ENCODE data around the gene SPPL3. TPM values are rescaled to one million over a fixed set of nuclear protein-coding genes. Genes with fewer than 3 reads are reported as not detected.

SPPL3 gene
- total RNA-seq, 2 experiments from 2014 or later, result 24.7 to 27.6 TPM

- H3K4me1 Mint-ChIP-seq, result peaks cover 46% of the 10 kb centered on the region
- no peak for DNase-seq
- H3K36me3 Mint-ChIP-seq, result peaks cover 3% of the 10 kb centered on the region
- no peaks in the 10 kb centered on the region for H3K27me3 Mint-ChIP-seq
- H3K4me3 Mint-ChIP-seq, result no peak overlapping the region
- no peak overlapping the region for H3K27ac Mint-ChIP-seq
- H3K9me3 Mint-ChIP-seq, result no peaks in the 10 kb centered on the region
These were observed 33.7 kb downstream of the SPPL3 start for GRCh38 chr12:120870415-120870814.

- Mint-ChIP-seq H3K27me3 (no peaks in the 10 kb centered on the region), H3K4me1 (peaks cover 50% of the 10 kb centered on the region), H3K9me3 (no peaks in the 10 kb centered on the region)
These were observed 34.8 kb downstream of the SPPL3 start for GRCh38 chr12:120869376-120869775.

GRCh38 chr12:120866108-120866507, 38.0 kb downstream of the SPPL3 start:
- no peak overlapping the region for H3K27ac Mint-ChIP-seq
- peaks cover 43% of the 10 kb centered on the region for H3K4me1 Mint-ChIP-seq
- no peaks in the 10 kb centered on the region for H3K9me3 Mint-ChIP-seq
- no peak for DNase-seq
- no peaks in the 10 kb centered on the region for H3K27me3 Mint-ChIP-seq
- peaks cover 4% of the 10 kb centered on the region for H3K36me3 Mint-ChIP-seq
- no peak overlapping the region for H3K4me3 Mint-ChIP-seq

More at GRCh38 chr12:120869376-120869775, 34.8 kb downstream of the SPPL3 start:
- Mint-ChIP-seq H3K36me3 (peaks cover 3% of the 10 kb centered on the region), H3K4me3 (no peak overlapping the region), H3K27ac (no peak overlapping the region)
- no peak for DNase-seq

GRCh38 chr12:120865098-120865497, 39.1 kb downstream of the SPPL3 start:
- H3K36me3 Mint-ChIP-seq, result peaks cover 2% of the 10 kb centered on the region
- H3K9me3 Mint-ChIP-seq, result no peaks in the 10 kb centered on the region
- H3K4me1 Mint-ChIP-seq, result peaks cover 37% of the 10 kb centered on the region

GRCh38 chr12:120862664-120863063, 41.5 kb downstream of the SPPL3 start:
- Mint-ChIP-seq H3K4me1 (peaks cover 29% of the 10 kb centered on the region), H3K36me3 (peaks cover 13% of the 10 kb centered on the region), H3K27me3 (no peaks in the 10 kb centered on the region), H3K27ac (no peak overlapping the region), H3K9me3 (peaks cover 4% of the 10 kb centered on the region), H3K4me3 (no peak overlapping the region)
- DNase-seq, result no peak

More at GRCh38 chr12:120865098-120865497, 39.1 kb downstream of the SPPL3 start:
- Mint-ChIP-seq H3K27ac (no peak overlapping the region), H3K4me3 (no peak overlapping the region), H3K27me3 (no peaks in the 10 kb centered on the region)
- no peak for DNase-seq

- H3K4me3 Mint-ChIP-seq, result no peak overlapping the region
- H3K27me3 Mint-ChIP-seq, result no peaks in the 10 kb centered on the region
- H3K4me1 Mint-ChIP-seq, result peaks cover 39% of the 10 kb centered on the region
- H3K9me3 Mint-ChIP-seq, result peaks cover 4% of the 10 kb centered on the region
- no peak for DNase-seq
- H3K36me3 Mint-ChIP-seq, result peaks cover 16% of the 10 kb centered on the region
- no peak overlapping the region for H3K27ac Mint-ChIP-seq
These were observed 42.9 kb downstream of the SPPL3 start for GRCh38 chr12:120861074-120861795.

- H3K9me3 Mint-ChIP-seq, result peaks cover 4% of the 10 kb centered on the region
- peaks cover 39% of the 10 kb centered on the region for H3K4me1 Mint-ChIP-seq
- no peak for DNase-seq
- no peak overlapping the region for H3K4me3 Mint-ChIP-seq
- H3K27ac Mint-ChIP-seq, result no peak overlapping the region
- peaks cover 14% of the 10 kb centered on the region for H3K36me3 Mint-ChIP-seq
- no peaks in the 10 kb centered on the region for H3K27me3 Mint-ChIP-seq
These were observed 45.7 kb downstream of the SPPL3 start for GRCh38 chr12:120858306-120859088.

GRCh38 chr12:120856980-120857379, 47.2 kb downstream of the SPPL3 start:
- Mint-ChIP-seq H3K27me3 (no peaks in the 10 kb centered on the region), H3K36me3 (peaks cover 14% of the 10 kb centered on the region), H3K27ac (no peak overlapping the region), H3K9me3 (peaks cover 4% of the 10 kb centered on the region), H3K4me1 (peaks cover 40% of the 10 kb centered on the region), H3K4me3 (no peak overlapping the region)
- no peak for DNase-seq

GRCh38 chr12:120855823-120856588, 48.2 kb downstream of the SPPL3 start:
- peaks cover 48% of the 10 kb centered on the region for H3K4me1 Mint-ChIP-seq
- no peak for DNase-seq
- peaks cover 4% of the 10 kb centered on the region for H3K9me3 Mint-ChIP-seq
- no peak overlapping the region for H3K4me3 Mint-ChIP-seq
- H3K36me3 Mint-ChIP-seq, result peaks cover 14% of the 10 kb centered on the region
- H3K27ac Mint-ChIP-seq, result no peak overlapping the region
- H3K27me3 Mint-ChIP-seq, result no peaks in the 10 kb centered on the region

GRCh38 chr12:120854804-120855203, 49.4 kb downstream of the SPPL3 start:
- Mint-ChIP-seq H3K27ac (no peak overlapping the region), H3K36me3 (peaks cover 14% of the 10 kb centered on the region), H3K4me3 (no peak overlapping the region), H3K9me3 (peaks cover 4% of the 10 kb centered on the region), H3K4me1 (peaks cover 58% of the 10 kb centered on the region), H3K27me3 (no peaks in the 10 kb centered on the region)
- DNase-seq, result no peak

- Mint-ChIP-seq H3K4me1 (peaks cover 70% of the 10 kb centered on the region), H3K4me3 (no peak overlapping the region), H3K36me3 (peaks cover 4% of the 10 kb centered on the region), H3K27me3 (no peaks in the 10 kb centered on the region), H3K27ac (no peak overlapping the region), H3K9me3 (no peaks in the 10 kb centered on the region)
- DNase-seq, result no peak
These were observed 51.0 kb downstream of the SPPL3 start for GRCh38 chr12:120853188-120853587.

- Mint-ChIP-seq H3K27ac (no peak overlapping the region), H3K4me1 (peaks cover 69% of the 10 kb centered on the region), H3K36me3 (peaks cover 1% of the 10 kb centered on the region), H3K4me3 (no peak overlapping the region), H3K27me3 (no peaks in the 10 kb centered on the region), H3K9me3 (no peaks in the 10 kb centered on the region)
- DNase-seq, result no peak
These were observed 52.2 kb downstream of the SPPL3 start for GRCh38 chr12:120851944-120852343.

GRCh38 chr12:120851444-120851843, 52.7 kb downstream of the SPPL3 start:
- Mint-ChIP-seq H3K9me3 (no peaks in the 10 kb centered on the region), H3K27ac (no peak overlapping the region), H3K36me3 (peaks cover 2% of the 10 kb centered on the region), H3K4me3 (no peak overlapping the region), H3K27me3 (no peaks in the 10 kb centered on the region), H3K4me1 (peaks cover 68% of the 10 kb centered on the region)
- DNase-seq, result no peak

- H3K27me3 Mint-ChIP-seq, result no peaks in the 10 kb centered on the region
- H3K4me3 Mint-ChIP-seq, result no peak overlapping the region
- H3K9me3 Mint-ChIP-seq, result no peaks in the 10 kb centered on the region
- peaks cover 65% of the 10 kb centered on the region for H3K4me1 Mint-ChIP-seq
- H3K36me3 Mint-ChIP-seq, result peaks cover 4% of the 10 kb centered on the region
- no peak overlapping the region for H3K27ac Mint-ChIP-seq
- no peak for DNase-seq
These were observed 54.4 kb downstream of the SPPL3 start for GRCh38 chr12:120849765-120850164.

GRCh38 chr12:120847814-120848213, 56.3 kb downstream of the SPPL3 start:
- Mint-ChIP-seq H3K9me3 (no peaks in the 10 kb centered on the region), H3K4me3 (no peak overlapping the region), H3K27ac (no peak overlapping the region), H3K27me3 (no peaks in the 10 kb centered on the region), H3K36me3 (peaks cover 6% of the 10 kb centered on the region), H3K4me1 (peaks cover 62% of the 10 kb centered on the region)
- DNase-seq, result no peak
